Measurements from ENCODE around the gene C4orf50.
"Not testable (repeated sequence)": the region's sequence is repeated elsewhere in the genome, so short reads cannot be mapped to it uniquely, and the experiment has no call there.

C4orf50 gene

GRCh38 chr4:6019316-6020263, 1.4 kb upstream of the C4orf50 start:
- in situ Hi-C loops (cut with HindIII; ENCODE audit: low sequenced_read_pairs) = no loop called here

- in situ Hi-C loops (cut with HindIII; ENCODE audit: low sequenced_read_pairs) = no loop called here
Observed at GRCh38 chr4:6017800-6018199, 431 bp downstream of the C4orf50 start.

DNA sequence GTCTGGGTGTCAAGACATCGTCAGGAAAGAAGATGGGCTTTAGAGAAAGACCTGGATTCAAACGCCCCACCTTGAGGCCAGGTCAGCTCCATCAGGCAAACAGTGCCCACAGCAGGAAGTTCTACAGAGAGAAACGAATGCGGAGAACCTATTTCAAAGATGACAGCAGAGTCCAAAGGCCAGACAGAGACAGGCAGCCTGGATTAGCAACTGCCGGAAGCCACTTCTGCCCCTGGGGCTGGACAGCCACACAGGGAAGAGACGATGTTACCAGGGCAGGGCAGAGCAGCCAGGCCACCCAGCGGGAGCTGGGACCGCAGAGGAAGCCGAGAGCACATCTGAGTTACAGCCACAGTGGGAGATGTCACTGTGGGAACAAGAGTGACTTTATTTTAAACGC, 1.2 kb downstream of the C4orf50 start:
- in situ Hi-C loops (cut with HindIII; ENCODE audit: low sequenced_read_pairs) = no loop called here

GRCh38 chr4:6013564-6013963, 4.7 kb downstream of the C4orf50 start:
- in situ Hi-C loops (cut with HindIII; ENCODE audit: low sequenced_read_pairs) = no loop called here

DNA sequence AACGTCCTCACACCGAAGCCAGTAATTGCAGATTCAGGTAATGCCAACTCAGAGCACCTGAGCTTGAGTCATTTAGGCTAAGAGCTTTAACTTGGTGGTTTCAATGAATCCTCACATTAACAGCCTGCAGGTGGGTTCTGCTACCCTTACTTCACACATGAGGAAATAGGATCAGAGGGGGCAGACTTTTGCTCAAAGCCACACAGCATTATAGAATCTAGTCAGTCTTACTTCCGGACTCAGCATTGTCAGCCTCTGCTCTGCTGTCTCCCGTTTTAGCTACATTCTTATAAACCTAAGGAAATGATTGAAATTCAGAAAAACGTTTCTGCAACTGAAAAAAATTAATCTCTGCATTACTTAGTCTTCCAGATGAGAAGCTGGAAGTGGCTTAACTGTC, 6.0 kb downstream of the C4orf50 start:
- in situ Hi-C loops (cut with HindIII; ENCODE audit: low sequenced_read_pairs) = no loop called here

DNA sequence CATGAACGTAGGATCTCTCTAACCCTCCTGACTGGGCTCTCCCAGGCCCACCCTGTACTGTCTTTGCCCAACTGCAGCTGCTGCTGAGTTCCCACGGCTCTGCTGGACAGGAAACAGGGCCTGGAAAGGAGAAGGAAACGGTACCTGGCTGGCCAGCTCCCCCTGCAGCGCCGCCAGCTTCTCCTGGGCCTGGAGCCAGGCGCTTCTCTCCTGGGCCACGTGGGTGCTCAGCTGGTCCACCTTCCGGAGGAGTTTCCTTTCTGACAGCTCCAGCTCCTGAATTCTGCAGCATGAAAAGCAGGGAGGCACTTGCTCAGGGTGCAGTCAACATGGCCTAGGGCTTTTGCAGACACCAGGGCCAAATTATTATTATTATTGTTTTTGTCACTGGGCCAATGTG, 6.5 kb downstream of the C4orf50 start:
- in situ Hi-C loops (cut with HindIII; ENCODE audit: low sequenced_read_pairs) = no loop called here

GRCh38 chr4:6011271-6011671, 7.0 kb downstream of the C4orf50 start:
- in situ Hi-C loops (cut with HindIII; ENCODE audit: low sequenced_read_pairs) = no loop called here

DNA sequence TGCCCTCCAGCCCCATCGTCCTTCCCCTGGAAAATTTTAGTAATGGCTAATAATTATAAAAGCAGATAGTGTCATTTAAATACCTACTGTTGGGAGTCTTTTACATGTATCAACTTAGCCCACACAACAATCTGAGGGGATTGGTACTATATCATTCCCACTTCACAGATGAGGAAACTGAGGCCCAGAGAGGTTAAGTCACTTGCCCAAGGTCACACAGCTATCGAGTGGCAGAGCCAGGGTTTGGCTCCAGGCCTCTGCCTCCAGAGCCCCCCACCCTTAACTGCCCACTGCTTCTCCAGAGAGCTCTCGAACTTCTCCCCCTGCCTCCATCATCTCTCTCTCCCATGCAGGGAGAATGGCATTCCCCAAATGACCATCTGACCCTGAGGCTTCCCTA, 7.4 kb downstream of the C4orf50 start:
- in situ Hi-C loops (cut with HindIII; ENCODE audit: low sequenced_read_pairs) = no loop called here

- in situ Hi-C loops (cut with HindIII; ENCODE audit: low sequenced_read_pairs) = no loop called here
Observed at GRCh38 chr4:6009452-6009851, 8.8 kb downstream of the C4orf50 start.

DNA sequence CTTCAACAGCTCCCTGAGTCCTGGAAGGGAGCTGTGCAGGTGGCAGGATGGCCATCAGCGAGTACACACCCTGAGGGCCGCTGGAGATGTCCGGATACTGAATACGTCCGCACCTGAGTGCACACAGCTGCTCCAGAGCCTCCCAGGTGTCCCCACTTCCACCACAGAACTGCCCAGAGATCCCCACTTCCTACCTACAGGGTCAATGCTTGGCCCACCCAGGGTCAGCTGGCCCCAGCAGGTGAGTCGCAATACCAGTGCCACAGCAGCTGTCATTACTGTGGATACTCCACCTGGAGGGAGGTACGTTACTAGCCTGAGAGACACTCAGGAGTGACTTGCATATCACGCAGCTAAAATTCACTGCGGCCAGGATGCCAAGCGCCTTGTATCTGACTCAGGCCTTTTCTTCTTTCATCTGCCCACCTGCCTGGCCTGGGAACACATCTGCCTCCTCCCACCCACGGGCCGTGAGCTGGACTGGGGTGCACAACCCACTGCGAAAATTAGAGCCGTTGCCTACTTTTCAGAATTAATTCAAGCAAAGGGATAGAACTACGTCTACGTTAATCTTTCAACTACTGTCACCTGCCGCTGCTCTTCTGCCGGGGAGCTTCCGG, 9.4 kb downstream of the C4orf50 start:
- in situ Hi-C loops (cut with HindIII; ENCODE audit: low sequenced_read_pairs) = no loop called here

DNA sequence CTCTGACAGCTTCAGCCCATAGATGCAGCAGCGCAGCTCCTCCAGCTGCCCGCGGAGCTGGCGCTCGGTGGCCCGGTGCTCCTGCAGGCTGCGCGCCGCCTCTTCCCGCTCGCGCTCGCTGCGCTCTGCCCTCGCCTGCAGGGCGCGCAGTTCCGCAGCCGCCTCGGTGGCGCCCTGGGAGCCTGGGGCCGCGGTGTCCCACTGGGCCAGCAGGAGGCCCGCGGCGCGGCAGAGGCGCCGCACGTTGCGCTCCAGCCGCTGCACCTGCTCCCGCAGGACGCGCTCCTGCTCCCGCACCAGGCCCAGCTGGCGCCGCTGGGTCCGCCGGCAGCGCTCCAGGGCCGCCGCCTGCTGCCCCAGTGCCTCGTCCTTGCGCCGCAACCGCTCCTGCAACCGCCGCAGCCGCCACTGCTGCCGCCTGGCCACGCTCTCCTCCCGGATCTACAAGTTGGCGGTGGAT, 10.1 kb downstream of the C4orf50 start:
- in situ Hi-C loops (cut with HindIII; ENCODE audit: low sequenced_read_pairs) = no loop called here

DNA sequence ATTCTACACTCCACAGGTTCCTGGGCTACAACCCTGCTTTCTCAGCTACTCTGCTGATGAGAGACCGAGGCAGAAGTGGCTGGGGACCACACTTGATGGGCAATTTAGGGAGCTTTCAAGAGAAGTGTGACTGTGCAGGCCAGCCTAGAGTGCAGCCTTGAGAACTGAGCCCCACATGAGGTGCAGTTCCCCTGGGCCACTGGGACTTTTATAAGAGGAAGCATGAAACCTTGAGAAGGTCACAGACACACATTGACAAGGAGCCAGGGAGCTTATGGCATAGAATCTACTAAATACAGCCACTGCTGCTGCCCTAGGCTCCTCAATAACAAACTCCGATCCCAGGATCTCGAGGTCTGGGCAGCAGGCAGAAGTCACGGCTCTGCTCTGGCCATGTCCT, 13.1 kb downstream of the C4orf50 start:
- in situ Hi-C loops (cut with HindIII; ENCODE audit: low sequenced_read_pairs) = no loop called here

GRCh38 chr4:6003485-6003884, 14.7 kb downstream of the C4orf50 start:
- in situ Hi-C loops (cut with HindIII; ENCODE audit: low sequenced_read_pairs) = not testable (repeated sequence)

GRCh38 chr4:6002926-6003325, 15.3 kb downstream of the C4orf50 start:
- in situ Hi-C loops (cut with HindIII; ENCODE audit: low sequenced_read_pairs) = no loop called here

DNA sequence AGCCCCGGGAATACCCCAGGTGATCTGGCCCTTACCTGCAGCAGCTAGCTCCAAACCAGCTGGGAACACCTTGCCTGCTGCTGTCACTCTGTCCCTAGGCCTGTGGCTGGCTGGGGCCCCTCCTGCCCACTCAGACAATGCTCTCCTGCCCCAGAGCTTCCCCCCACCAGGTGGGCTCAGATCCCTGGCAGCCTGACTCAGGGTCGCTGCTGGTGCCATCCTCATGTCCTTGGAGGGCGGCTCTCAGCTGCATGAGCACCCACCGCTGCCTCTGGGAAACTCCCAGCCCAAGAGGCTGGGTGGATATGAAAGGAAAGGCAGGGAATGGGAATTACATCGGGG, 15.8 kb downstream of the C4orf50 start:
- in situ Hi-C loops (cut with HindIII; ENCODE audit: low sequenced_read_pairs) = no loop called here

- in situ Hi-C loops (cut with HindIII; ENCODE audit: low sequenced_read_pairs) = no loop called here
Observed at GRCh38 chr4:6001680-6002491, 16.3 kb downstream of the C4orf50 start.

DNA sequence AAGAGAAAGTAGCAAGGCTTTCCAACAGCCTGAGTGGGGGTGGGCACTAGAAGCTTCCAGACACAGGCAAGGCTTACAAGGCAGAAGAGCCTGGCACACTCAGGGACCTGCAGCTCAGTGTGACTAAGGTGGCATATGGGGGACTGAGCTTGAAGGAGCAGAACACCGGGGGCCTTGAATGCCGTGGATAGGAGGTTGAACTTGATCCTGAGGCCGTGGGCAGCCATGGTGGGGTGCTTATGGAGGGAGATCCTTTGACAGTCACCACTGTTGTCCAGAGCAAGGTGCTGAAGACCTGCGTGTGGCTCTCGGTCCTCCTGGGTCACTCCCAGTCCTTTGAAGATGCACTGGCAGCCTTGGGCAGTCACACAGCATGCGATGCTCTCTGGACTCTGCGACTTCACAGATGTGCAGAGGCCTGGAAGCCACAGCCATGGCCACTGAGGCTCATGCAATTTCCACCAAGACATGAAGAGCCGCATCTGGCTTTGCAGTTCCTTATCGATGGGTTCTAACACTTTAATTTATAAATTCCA, 18.3 kb downstream of the C4orf50 start:
- in situ Hi-C loops (cut with HindIII; ENCODE audit: low sequenced_read_pairs) = loop anchor here (25.0 kb wide), 1 partner anchor 262 kb away; the partner anchor contains the start of gene WFS1

DNA sequence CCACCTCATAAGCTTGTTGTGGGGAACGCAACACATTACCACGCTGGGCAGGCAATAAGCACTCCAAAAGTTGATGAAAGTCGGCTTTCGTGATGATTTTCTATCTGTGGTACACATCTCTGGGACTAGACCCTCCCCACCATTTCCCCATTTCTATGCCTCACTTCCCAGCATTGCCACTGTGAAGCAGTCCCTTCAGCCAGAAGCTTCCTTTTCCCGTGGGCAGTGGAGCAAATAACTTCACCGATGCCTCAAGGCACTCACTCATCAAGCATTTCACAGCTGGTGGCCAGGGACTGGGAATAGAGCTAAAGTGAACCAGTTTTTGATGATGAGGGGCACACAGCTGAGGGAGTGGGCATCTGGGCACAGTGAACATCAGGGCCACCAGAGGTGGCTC, 18.9 kb downstream of the C4orf50 start:
- in situ Hi-C loops (cut with HindIII; ENCODE audit: low sequenced_read_pairs) = loop anchor here (25.0 kb wide), 1 partner anchor 263 kb away; the partner anchor contains the start of gene WFS1

DNA sequence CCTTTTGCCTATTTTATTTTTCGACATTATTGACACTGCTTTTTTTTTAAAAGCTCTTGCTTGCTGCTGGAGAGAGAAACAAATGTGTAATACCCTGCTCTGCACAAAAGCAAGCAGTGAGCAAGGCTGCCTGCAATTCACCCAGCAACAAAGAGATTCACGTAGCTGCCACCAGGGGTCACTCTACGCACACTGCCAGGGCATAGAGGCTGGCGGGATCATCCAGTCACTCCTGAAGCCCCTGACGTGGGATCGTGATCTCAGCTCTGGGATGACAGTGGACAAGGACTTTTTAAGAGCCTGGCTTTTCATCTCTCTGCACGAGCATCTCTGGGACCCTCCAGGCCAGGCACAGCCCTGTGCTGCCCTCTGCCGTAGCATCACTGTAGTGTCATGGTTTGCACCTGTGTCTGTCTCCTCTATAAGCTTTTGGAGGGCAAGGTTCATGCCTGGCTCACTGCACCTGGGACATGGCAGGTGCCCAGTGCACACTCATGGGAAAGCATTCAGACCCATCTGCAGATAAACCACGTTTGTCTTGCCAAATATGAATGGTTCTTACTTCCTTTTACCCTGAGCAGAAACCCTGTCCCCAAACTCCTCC, 19.8 kb downstream of the C4orf50 start:
- in situ Hi-C loops (cut with HindIII; ENCODE audit: low sequenced_read_pairs) = loop anchor here (25.0 kb wide), 1 partner anchor 264 kb away; the partner anchor contains the start of gene WFS1

GRCh38 chr4:5996641-5997040, 21.6 kb downstream of the C4orf50 start:
- in situ Hi-C loops (cut with HindIII; ENCODE audit: low sequenced_read_pairs) = loop anchor here (25.0 kb wide), 1 partner anchor 266 kb away; the partner anchor contains the start of gene WFS1

Data from DLD1 (cell line).